Measurements from ENCODE around the gene GDA. TPM values are rescaled to one million over a fixed set of nuclear protein-coding genes. Genes with fewer than 3 reads are reported as not detected.

GDA gene
- total and polyA plus RNA-seq, 4 donors, result 0.37 to 24.4 (median 19.5) TPM

DNA sequence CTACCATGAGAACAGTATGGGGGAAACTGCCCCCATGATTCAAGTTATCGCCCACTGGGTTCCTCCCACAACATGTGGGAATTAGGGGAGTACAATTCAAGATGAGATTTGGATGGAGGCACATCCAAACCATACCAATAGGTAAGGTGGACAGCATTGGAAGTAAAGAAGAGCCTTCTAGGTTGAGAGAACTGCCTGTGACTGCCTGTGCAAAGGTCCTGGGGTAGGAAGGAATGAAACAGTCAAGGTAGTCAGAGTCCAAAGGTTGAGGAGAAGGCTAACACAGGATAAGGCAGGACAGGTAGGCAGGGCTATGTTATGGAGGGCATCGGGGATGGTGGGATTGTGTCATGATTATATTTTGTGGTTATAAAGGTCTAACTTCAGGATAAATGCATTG lies 6.1 kb downstream of the GDA start:
- peak overlapping the region; percentile 82 to 92 for H3K27ac ChIP-seq (ENCODE audit: low read depth in 1 of 2, low read length in 2 of 2)
- DNase-seq (ENCODE audit: low spot score), result no peak
- no peaks in the 10 kb centered on the region for H3K27me3 ChIP-seq (ENCODE audit: control insufficient read depth in 4 of 4, insufficient read depth in 4 of 4, low read length in 3 of 4)
- WGBS, result 91% methylated on average over 2 of the region's 2 CpGs
- no peak overlapping the region for H3K9ac ChIP-seq (ENCODE audit: low read depth in 1 of 2, low read length in 2 of 2)
- TF ChIP-seq NR2F2 (IDR thresholded peaks at IDR 0.05) (no peak), YY1 (IDR thresholded peaks at IDR 0.05) (no peak), FOXA1 (IDR thresholded peaks at IDR 0.05) (no peak), GABPA (IDR thresholded peaks at IDR 0.05 in 1 of 2, conservative IDR thresholded peaks at IDR 0.05 in 1 of 2) (no peak), TAF1 (conservative IDR thresholded peaks at IDR 0.05) (no peak), RAD21 (IDR thresholded peaks at IDR 0.05) (no peak), SP1 (IDR thresholded peaks at IDR 0.05) (no peak), JUND (IDR thresholded peaks at IDR 0.05) (no peak), FOXA2 (IDR thresholded peaks at IDR 0.05) (no peak), HNF4A (conservative IDR thresholded peaks at IDR 0.05) (no peak), HNF4G (IDR thresholded peaks at IDR 0.05) (no peak), EGR1 (IDR thresholded peaks at IDR 0.05; ENCODE audit: low read depth in 2 of 2) (no peak)
- TF ChIP-seq, protein P1, sequence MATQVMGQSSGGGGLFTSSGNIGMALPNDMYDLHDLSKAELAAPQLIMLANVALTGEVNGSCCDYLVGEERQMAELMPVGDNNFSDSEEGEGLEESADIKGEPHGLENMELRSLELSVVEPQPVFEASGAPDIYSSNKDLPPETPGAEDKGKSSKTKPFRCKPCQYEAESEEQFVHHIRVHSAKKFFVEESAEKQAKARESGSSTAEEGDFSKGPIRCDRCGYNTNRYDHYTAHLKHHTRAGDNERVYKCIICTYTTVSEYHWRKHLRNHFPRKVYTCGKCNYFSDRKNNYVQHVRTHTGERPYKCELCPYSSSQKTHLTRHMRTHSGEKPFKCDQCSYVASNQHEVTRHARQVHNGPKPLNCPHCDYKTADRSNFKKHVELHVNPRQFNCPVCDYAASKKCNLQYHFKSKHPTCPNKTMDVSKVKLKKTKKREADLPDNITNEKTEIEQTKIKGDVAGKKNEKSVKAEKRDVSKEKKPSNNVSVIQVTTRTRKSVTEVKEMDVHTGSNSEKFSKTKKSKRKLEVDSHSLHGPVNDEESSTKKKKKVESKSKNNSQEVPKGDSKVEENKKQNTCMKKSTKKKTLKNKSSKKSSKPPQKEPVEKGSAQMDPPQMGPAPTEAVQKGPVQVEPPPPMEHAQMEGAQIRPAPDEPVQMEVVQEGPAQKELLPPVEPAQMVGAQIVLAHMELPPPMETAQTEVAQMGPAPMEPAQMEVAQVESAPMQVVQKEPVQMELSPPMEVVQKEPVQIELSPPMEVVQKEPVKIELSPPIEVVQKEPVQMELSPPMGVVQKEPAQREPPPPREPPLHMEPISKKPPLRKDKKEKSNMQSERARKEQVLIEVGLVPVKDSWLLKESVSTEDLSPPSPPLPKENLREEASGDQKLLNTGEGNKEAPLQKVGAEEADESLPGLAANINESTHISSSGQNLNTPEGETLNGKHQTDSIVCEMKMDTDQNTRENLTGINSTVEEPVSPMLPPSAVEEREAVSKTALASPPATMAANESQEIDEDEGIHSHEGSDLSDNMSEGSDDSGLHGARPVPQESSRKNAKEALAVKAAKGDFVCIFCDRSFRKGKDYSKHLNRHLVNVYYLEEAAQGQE (IDR thresholded peaks at IDR 0.05), result no peak
- TF ChIP-seq, protein P2, sequence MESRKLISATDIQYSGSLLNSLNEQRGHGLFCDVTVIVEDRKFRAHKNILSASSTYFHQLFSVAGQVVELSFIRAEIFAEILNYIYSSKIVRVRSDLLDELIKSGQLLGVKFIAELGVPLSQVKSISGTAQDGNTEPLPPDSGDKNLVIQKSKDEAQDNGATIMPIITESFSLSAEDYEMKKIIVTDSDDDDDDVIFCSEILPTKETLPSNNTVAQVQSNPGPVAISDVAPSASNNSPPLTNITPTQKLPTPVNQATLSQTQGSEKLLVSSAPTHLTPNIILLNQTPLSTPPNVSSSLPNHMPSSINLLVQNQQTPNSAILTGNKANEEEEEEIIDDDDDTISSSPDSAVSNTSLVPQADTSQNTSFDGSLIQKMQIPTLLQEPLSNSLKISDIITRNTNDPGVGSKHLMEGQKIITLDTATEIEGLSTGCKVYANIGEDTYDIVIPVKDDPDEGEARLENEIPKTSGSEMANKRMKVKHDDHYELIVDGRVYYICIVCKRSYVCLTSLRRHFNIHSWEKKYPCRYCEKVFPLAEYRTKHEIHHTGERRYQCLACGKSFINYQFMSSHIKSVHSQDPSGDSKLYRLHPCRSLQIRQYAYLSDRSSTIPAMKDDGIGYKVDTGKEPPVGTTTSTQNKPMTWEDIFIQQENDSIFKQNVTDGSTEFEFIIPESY (IDR thresholded peaks at IDR 0.05), result no peak
- TF ChIP-seq, protein P3, sequence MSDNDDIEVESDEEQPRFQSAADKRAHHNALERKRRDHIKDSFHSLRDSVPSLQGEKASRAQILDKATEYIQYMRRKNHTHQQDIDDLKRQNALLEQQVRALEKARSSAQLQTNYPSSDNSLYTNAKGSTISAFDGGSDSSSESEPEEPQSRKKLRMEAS (IDR thresholded peaks at IDR 0.05), result no peak
- TF ChIP-seq, protein P4, sequence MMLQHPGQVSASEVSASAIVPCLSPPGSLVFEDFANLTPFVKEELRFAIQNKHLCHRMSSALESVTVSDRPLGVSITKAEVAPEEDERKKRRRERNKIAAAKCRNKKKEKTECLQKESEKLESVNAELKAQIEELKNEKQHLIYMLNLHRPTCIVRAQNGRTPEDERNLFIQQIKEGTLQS (IDR thresholded peaks at IDR 0.05), result no peak
- TF ChIP-seq, protein P5, sequence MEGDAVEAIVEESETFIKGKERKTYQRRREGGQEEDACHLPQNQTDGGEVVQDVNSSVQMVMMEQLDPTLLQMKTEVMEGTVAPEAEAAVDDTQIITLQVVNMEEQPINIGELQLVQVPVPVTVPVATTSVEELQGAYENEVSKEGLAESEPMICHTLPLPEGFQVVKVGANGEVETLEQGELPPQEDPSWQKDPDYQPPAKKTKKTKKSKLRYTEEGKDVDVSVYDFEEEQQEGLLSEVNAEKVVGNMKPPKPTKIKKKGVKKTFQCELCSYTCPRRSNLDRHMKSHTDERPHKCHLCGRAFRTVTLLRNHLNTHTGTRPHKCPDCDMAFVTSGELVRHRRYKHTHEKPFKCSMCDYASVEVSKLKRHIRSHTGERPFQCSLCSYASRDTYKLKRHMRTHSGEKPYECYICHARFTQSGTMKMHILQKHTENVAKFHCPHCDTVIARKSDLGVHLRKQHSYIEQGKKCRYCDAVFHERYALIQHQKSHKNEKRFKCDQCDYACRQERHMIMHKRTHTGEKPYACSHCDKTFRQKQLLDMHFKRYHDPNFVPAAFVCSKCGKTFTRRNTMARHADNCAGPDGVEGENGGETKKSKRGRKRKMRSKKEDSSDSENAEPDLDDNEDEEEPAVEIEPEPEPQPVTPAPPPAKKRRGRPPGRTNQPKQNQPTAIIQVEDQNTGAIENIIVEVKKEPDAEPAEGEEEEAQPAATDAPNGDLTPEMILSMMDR (IDR thresholded peaks at IDR 0.05; ENCODE audit: low read depth, low read length, missing input control), result no peak
- H3K4me3 ChIP-seq (ENCODE audit: low read depth in 1 of 3, low read length in 3 of 3), result no peak overlapping the region
- H3K9me3 ChIP-seq (ENCODE audit: control insufficient read depth in 4 of 4, low read length in 3 of 4), result no peaks in the 10 kb centered on the region
- H3K4me1 ChIP-seq (ENCODE audit: control insufficient read depth in 4 of 4, insufficient read depth in 4 of 4, low read length in 3 of 4), result peaks cover 2 to 30% (median 14%) of the 10 kb centered on the region in 4 donors
- H3K36me3 ChIP-seq (ENCODE audit: control insufficient read depth in 4 of 4, insufficient read depth in 3 of 4, low read depth in 1 of 4, low read length in 3 of 4), result peaks cover 0 to 4% (median 2%) of the 10 kb centered on the region in 4 donors
